Parathyroid adenoma (tissue), 2 donors: ENCODE data around the gene ADORA1.

ENCODE experiments used
- H2AFZ ChIP-seq: fragments of 300-600 bp; sonication (generic); one replicate; pipeline ENCODE4 v1.7.0; 2017; ENCODE audit warnings: antibody characterized with exemption, mild to moderate bottlenecking
- H3K27ac ChIP-seq: fragments of 300-600 bp; sonication (generic); one replicate; pipeline ENCODE4 v1.7.0; 2017
- H3K27me3 ChIP-seq: fragments of 300-600 bp; sonication (generic); one replicate; pipeline ENCODE4 v1.7.0; 2017; ENCODE audit warnings: low read length; ENCODE audit not compliant: control insufficient read depth, insufficient read depth
- H3K36me3 ChIP-seq: fragments of 300-600 bp; sonication (generic); one replicate; pipeline ENCODE4 v1.7.0; 2017; ENCODE audit warnings: low read length; ENCODE audit not compliant: control insufficient read depth, insufficient read depth
- H3K4me1 ChIP-seq: fragments of 300-600 bp; sonication (generic); one replicate; pipeline ENCODE4 v1.7.0; 2017; ENCODE audit warnings: control low read depth
- H3K4me2 ChIP-seq: fragments of 300-600 bp; sonication (generic); one replicate; pipeline ENCODE4 v1.7.0; 2017; ENCODE audit warnings: low read length
- H3K4me3 ChIP-seq: fragments of 300-600 bp; sonication (generic); one replicate; pipeline ENCODE4 v1.7.0; 2017; ENCODE audit warnings: low read depth, low read length
- H3K79me2 ChIP-seq: fragments of 300-600 bp; sonication (generic); one replicate; pipeline ENCODE4 v1.7.0; 2017; ENCODE audit warnings: control low read depth
- H3K9ac ChIP-seq: fragments of 300-600 bp; sonication (generic); one replicate; pipeline ENCODE4 v1.7.0; 2017; ENCODE audit warnings: mild to moderate bottlenecking
- H3K9me3 ChIP-seq: fragments of 300-600 bp; sonication (generic); one replicate; pipeline ENCODE4 v1.7.0; 2017; ENCODE audit warnings: low read length; ENCODE audit not compliant: control insufficient read depth
- CTCF ChIP-seq: fragments of 300-600 bp; sonication (generic); IDR thresholded peaks from one replicate; pipeline ENCODE4 v1.7.0; 2017; ENCODE audit warnings: antibody characterized with exemption, mild to moderate bottlenecking
- donor health status: primary hyperparathyroidism.

The ADORA1 gene

GRCh38 chr1:203124011-203124410, 3.5 kb upstream of the ADORA1 start:
- Histone ChIP-seq H3K9ac (no peak overlapping the region), H3K4me1 (peaks cover 4% of the 10 kb centered on the region), H3K27me3 (no peaks in the 10 kb centered on the region), H3K4me3 (no peak overlapping the region), H3K9me3 (no peaks in the 10 kb centered on the region), H3K4me2 (no peak overlapping the region), H3K36me3 (no peaks in the 10 kb centered on the region), H2AFZ (no peak overlapping the region), H3K27ac (no peak overlapping the region), H3K79me2 (no peaks in the 10 kb centered on the region)
- TF ChIP-seq CTCF, result no peak

DNA sequence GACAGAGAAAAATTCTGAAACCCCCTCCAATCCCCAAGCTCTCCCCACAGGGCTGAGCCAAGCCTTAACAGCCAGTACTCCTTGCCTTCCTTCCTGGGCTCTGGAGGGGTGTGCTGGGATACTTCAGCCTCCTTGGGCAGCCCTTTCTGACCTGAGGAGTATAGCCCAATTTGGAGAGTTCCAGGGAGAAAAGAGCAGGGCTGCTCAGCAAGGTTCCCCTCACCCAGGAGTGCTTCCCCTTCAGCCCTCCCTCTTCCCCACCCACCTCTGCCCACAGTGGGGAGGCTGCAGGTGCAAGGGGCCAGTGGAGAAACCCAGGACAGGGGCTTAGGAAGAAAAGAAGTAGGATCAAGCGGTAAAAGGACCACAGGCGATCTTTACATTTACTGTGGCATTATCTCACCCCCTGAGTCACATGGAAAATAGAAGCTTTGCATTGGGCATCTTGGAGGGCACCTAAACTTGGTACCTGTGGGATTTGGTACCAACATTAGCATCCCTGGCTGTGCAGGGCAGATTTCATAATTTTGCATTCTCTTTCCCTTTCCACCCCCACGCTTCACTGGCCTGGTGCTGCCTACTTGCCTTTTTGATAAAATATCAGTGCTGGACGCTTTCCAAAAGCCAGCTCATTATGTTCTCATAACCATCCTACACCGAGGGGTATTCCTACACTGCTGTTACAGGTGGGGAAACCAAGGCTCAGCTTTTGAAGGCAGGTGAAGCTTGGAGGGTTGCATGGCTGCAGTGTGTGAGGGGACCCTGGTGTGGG, 2.8 kb upstream of the ADORA1 start:
- H3K27me3 ChIP-seq, result no peaks in the 10 kb centered on the region
- H3K4me3 ChIP-seq, result no peak overlapping the region
- H3K27ac ChIP-seq, result no peak overlapping the region
- no peak overlapping the region for H2AFZ ChIP-seq
- no peak overlapping the region for H3K9ac ChIP-seq
- peaks cover 7% of the 10 kb centered on the region for H3K4me1 ChIP-seq
- H3K36me3 ChIP-seq, result no peaks in the 10 kb centered on the region
- no peak for TF ChIP-seq CTCF
- no peaks in the 10 kb centered on the region for H3K79me2 ChIP-seq
- no peaks in the 10 kb centered on the region for H3K9me3 ChIP-seq
- no peak overlapping the region for H3K4me2 ChIP-seq

DNA sequence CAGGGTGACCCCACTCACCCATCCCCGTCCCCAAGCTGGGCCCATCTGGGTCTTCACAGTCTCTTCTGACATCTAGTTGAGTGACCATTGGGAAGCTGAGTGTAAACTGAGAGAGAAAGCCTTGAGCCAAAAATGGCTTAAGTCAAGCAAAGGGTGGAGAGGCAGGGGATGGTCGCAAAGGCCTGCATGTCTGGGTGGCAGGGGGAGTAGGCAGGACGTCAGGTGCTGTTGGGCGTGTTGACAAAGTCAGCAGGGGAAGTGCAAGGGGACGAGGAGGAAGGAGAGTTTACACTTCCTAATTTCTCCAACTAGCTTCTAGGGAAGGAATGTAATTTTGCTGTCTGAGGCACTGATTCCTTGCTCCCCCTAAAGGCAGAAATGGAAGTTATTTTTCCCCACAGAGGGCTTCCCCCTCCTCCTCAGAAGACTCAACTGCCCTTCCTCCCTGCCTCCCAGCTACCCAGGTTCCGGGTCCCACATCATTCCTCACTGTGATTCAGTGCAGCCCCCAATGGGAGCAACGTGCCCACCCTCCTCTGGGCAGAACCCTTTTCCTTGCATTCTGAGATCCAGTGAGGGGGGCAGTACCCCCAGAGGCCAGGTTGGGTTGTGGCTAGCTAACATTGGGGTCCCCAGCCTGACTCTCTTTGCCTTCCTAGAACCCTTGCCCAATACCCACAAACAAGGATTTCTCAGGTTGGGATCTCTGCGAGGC, 1.2 kb upstream of the ADORA1 start:
- Histone ChIP-seq H3K4me2 (peak overlapping the region; percentile 32), H3K4me1 (peaks cover 13% of the 10 kb centered on the region), H3K36me3 (no peaks in the 10 kb centered on the region), H3K79me2 (no peaks in the 10 kb centered on the region), H3K27me3 (no peaks in the 10 kb centered on the region), H2AFZ (no peak overlapping the region), H3K9ac (no peak overlapping the region), H3K4me3 (no peak overlapping the region), H3K27ac (no peak overlapping the region), H3K9me3 (no peaks in the 10 kb centered on the region)
- peak; percentile 26 for TF ChIP-seq CTCF

GRCh38 chr1:203126866-203127665, 460 bp upstream of the ADORA1 start:
- peak overlapping the region; percentile 68 for H3K4me3 ChIP-seq
- no peaks in the 10 kb centered on the region for H3K27me3 ChIP-seq
- no peak overlapping the region for H3K9ac ChIP-seq
- peak overlapping the region; percentile 85 for H3K4me2 ChIP-seq
- TF ChIP-seq CTCF, result no peak
- H3K79me2 ChIP-seq, result no peaks in the 10 kb centered on the region
- H3K27ac ChIP-seq, result no peak overlapping the region
- H3K9me3 ChIP-seq, result no peaks in the 10 kb centered on the region
- peaks cover 13% of the 10 kb centered on the region for H3K4me1 ChIP-seq
- H2AFZ ChIP-seq, result peak overlapping the region; percentile 89
- no peaks in the 10 kb centered on the region for H3K36me3 ChIP-seq
